NCI-H1092 treated with DMSO at 0.1 percent for 48 hours (cell line): ENCODE data around the gene BMP7.
"Not testable (repeated sequence)": the region's sequence is repeated elsewhere in the genome, so short reads cannot be mapped to it uniquely, and the experiment has no call there.

Source experiments
- DNase-seq: peaks from one replicate; lab custom pipeline; 2025; lab: John Stamatoyannopoulos, UW

BMP7 gene

DNA sequence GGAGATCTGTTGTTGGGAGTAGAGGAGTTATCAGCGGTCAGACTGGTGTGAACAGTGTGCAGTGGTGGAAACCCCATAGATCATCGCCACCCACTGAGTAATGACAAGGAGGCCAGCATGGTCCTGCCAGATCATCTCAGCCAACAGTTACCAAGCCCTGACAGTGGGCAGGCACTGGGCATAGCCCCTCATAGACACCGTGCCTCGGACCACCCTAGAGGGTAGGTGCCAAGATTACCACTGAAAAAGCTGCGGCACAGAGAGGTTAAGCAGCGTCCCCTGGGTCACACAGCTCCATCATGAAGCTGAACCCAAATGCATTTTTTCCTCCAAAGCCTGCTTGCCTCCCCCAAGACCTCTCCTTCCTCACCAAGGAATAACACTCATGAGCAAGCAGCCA, 21.5 kb upstream of the BMP7 start:
- DNase-seq: no peak

DNA sequence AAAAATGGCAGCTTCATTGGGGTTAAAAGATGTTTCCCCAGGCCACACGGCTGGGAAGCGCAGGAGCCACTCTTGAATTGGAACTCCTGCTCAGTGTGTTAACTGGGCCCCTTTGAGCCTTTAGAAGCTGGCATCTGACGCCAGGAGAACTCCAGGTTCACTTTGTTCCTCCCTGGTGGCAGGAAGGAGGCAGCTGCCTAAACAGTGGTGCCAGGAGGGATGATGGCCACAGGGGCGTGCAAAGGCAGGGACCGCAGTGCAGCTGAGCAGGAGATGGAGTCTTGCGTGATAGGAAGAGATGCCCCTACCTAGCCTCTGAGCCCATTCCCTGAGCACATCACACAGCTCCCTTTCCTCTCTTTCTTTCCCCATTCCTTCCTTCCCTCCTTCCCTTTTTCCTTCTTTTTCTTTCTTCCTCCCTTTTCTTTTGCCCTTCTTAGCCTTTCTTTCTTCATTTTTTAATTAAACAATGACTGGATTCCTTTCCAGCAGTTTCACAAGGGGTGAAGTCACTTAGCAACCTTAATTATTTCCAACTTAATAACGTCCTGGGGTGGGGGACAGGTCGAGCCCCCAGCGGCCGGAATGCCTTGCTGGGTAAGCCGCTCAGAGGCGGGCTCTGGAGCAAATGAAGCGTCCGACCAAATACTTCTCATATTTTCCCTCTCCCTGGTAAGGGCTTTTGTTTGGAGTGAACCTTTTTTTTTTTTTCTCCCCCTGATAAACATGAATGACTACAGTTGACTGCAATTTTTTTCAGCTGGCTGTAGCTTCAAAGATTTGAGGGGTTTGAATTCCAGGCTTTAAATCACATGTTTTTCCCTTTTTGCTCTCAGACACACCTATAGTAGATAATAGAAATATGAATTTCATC, 20.8 kb upstream of the BMP7 start:
- DNase-seq: no peak

DNA sequence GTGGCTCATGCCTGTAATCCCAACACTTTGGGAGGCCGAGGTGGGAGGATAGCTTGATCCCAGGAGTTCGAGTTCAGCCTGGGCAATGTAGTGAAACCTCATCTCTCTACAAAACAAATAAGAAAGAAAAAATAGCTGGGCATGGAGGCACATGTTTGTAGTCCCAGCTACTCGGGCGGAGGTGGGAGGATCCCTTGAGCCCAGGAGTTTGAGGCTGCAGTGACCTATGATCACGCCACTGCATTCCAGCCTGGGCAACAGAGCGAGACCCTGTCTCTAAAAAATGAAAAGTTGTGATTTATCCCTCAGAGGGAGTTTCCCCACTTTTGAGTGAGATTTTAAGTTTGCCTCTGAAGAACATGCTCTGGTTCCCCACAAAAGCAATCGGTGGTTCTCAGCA, 17.4 kb upstream of the BMP7 start:
- DNase-seq: no peak

GRCh38 chr20:57282670-57283361, 16.4 kb upstream of the BMP7 start:
- no peak for DNase-seq

DNA sequence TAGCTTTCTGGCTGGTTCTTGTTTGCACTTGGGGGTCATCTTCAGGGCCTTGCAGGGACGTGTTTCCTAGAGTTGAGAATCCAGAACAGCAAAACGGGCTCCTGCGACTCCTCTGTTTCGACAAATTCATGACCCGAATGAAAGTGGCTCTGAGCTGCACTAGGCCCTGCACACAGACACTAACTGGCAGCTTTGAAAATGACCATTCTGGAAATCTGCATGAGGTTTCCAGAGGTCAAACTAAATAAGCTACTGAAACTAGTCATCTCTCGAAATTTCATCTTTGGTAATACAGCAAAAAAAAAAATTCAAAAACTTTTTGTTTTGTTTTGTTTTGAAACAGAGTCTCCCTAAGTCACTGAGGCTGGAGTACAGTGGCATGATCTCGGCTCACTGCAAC, 15.5 kb upstream of the BMP7 start:
- DNase-seq: no peak

- DNase-seq: no peak
These were observed 13.8 kb upstream of the BMP7 start for GRCh38 chr20:57280221-57280620.

DNA sequence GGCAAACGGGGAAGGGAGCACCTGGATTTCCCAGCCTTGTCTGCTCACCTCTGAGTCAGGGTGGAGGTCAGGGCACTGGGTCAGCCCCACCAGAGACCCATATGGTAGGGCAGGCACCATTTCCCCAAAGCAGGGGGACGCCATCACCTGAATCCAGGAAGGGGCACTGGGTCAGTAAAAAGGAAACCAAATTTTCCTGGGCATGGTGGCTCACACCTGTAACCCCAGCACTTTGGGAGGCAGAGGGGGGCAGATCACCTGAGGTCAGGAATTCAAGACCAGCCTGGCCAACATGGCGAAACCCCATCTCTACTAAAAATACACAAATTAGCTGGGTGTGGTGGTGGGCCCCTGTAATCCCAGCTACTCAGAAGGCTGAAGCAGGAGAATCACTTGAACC, 13.1 kb upstream of the BMP7 start:
- DNase-seq: not testable (repeated sequence)

- DNase-seq: no peak
These were observed 12.0 kb upstream of the BMP7 start for GRCh38 chr20:57278457-57278856.

DNA sequence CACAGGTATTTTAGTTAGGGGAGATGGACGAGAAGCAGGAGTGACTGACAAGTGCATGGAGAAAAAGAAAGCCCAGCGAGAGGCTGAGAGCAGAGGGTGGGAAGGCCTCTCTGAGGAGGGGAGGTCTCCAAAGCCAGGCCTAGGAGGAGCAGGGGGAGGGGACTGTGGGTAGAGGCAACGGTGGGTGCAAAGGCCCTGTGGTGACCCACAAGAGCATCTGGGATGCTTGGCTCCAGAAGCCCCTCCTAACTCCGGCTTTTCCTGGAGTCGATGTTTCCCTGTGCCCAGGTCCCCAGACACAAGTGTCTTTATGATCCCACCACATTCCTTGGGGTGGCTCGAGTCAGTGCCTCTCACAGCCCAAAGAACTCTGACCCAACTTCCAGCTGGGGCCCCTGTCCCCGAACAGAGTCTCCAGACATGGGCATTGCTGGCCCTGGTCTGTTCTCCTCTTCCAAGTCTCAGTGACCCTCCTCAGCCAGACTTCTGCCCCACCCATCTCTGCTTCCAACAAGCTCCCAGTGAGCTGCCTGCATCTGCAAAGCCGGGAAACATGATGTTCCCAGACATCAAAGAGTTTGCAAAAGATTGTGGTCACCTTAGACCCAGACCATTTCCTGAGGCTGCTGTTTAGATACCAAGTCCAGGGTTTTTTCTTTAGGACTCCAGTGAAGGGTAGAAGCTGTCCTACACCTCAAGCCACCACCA, 11.1 kb upstream of the BMP7 start:
- no peak for DNase-seq

GRCh38 chr20:57276221-57276620, 9.8 kb upstream of the BMP7 start:
- DNase-seq: no peak

- DNase-seq: no peak
These were observed 9.4 kb upstream of the BMP7 start for GRCh38 chr20:57275813-57276212.

- no peak for DNase-seq
These were observed 8.9 kb upstream of the BMP7 start for GRCh38 chr20:57275334-57275733.

- no peak for DNase-seq
These were observed 8.4 kb upstream of the BMP7 start for GRCh38 chr20:57274846-57275245.

GRCh38 chr20:57274299-57274698, 7.9 kb upstream of the BMP7 start:
- no peak for DNase-seq

DNA sequence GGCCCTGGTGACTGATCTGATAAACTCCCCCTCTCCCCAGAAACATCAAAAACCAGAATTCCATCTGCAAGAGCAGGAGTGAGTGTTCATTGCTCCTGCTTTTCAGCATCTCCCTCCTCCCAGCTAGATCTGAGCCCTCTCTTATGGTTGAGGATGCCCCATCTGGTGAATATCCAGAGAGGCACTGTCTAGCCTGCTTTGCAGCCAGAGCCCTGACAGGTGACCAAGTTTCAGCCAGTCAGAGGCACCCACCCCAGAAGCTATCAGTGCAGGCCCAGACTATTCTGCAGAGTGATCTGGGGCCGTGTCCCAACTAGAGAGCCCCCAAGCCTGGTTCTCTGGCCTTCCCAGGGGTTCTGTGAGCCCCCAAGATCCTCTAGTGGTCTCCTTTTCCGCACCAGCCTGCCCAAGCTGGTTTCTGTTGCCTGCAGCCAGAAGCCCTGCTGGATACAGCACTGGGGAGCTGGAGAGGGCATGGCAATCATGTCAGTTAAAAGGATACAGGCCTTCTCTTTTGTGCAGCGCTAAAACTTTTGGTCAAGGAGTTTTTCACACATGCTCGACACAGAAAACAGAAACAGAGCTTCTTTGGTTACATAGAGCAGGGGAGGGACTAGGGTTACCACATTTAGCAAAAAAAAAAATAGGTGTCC, 6.6 kb upstream of the BMP7 start:
- no peak for DNase-seq

GRCh38 chr20:57270204-57270984, 4.0 kb upstream of the BMP7 start:
- DNase-seq: no peak

- no peak for DNase-seq
These were observed 2.9 kb upstream of the BMP7 start for GRCh38 chr20:57269148-57269984.

- DNase-seq: no peak
These were observed 2.1 kb upstream of the BMP7 start for GRCh38 chr20:57268399-57269076.

GRCh38 chr20:57267158-57267821, 849 bp upstream of the BMP7 start:
- DNase-seq: no peak

- no peak for DNase-seq
These were observed 497 bp downstream of the BMP7 start for GRCh38 chr20:57265997-57266290.
